Measurements from ENCODE around the gene LRRTM4.

LRRTM4 gene

GRCh38 chr2:76940559-76940958 is 581.6 kb downstream of the LRRTM4 start:
- no peak for TF ChIP-seq CTCF (IDR thresholded peaks at IDR 0.05; ENCODE audit: extremely low read depth, insufficient read depth, missing control alignments)
- in situ Hi-C loops (cut with MboI; ENCODE audit: low pct_unique_long_range_greater_than_20kb, low sequenced_read_pairs, unreplicated experiment), result no loop called here
- no peak for DNase-seq (ENCODE audit: low spot score)

DNA sequence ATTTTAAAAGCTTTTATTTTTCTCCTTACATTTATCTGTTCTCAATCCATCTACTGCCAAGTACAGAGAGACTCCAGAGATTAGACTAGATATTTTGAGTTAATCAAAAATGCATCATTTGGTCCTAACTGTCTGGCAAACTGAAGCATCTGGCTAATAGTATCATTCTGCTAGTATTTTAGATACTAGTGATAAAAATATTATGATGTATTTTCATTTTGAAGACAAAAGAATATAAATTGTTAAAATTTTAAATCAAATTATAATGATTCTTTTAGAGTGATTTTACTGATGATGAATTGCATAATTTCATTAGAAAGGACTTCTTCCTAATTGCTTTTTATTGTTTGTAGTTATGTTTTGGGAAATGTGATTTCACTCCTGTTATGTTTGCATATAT is 584.0 kb downstream of the LRRTM4 start:
- in situ Hi-C loops (cut with MboI; ENCODE audit: low pct_unique_long_range_greater_than_20kb, low sequenced_read_pairs, unreplicated experiment), result no loop called here

GRCh38 chr2:76932550-76932949 is 589.6 kb downstream of the LRRTM4 start:
- no peak for DNase-seq (ENCODE audit: low spot score)
- in situ Hi-C loops (cut with MboI; ENCODE audit: low pct_unique_long_range_greater_than_20kb, low sequenced_read_pairs, unreplicated experiment), result no loop called here
- TF ChIP-seq CTCF (IDR thresholded peaks at IDR 0.05; ENCODE audit: extremely low read depth, insufficient read depth, missing control alignments), result no peak

More for the DNA sequence above, 584.0 kb downstream of the LRRTM4 start:
- DNase-seq (ENCODE audit: low spot score), result no peak
- TF ChIP-seq CTCF (IDR thresholded peaks at IDR 0.05; ENCODE audit: extremely low read depth, insufficient read depth, missing control alignments), result no peak

GRCh38 chr2:76930056-76930744 is 592.0 kb downstream of the LRRTM4 start:
- DNase-seq (ENCODE audit: low spot score), result no peak
- in situ Hi-C loops (cut with MboI; ENCODE audit: low pct_unique_long_range_greater_than_20kb, low sequenced_read_pairs, unreplicated experiment), result no loop called here
- TF ChIP-seq CTCF (IDR thresholded peaks at IDR 0.05; ENCODE audit: extremely low read depth, insufficient read depth, missing control alignments), result no peak

DNA sequence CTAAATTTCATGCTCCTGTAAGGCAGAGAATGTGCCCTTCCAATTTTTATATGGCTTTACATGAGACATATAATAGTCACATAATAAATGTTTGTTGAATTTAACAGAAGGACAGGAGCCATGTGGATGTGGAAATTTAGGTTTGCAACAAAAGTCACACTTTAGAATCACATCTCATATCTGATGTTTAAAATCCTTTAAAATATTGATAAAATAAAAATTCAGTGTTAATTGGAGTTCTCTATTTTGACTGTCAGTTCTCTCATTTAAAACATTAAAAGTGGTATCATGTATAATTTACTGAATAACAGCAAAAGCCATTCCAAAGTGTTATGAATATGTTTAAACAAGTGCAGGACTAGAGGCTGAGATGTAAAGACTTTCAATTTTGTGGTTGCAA is 594.1 kb downstream of the LRRTM4 start:
- in situ Hi-C loops (cut with MboI; ENCODE audit: low pct_unique_long_range_greater_than_20kb, low sequenced_read_pairs, unreplicated experiment), result no loop called here
- DNase-seq (ENCODE audit: low spot score), result no peak
- TF ChIP-seq CTCF (IDR thresholded peaks at IDR 0.05; ENCODE audit: extremely low read depth, insufficient read depth, missing control alignments), result no peak

- no peak for TF ChIP-seq CTCF (IDR thresholded peaks at IDR 0.05; ENCODE audit: extremely low read depth, insufficient read depth, missing control alignments)
- no peak for DNase-seq (ENCODE audit: low spot score)
- in situ Hi-C loops (cut with MboI; ENCODE audit: low pct_unique_long_range_greater_than_20kb, low sequenced_read_pairs, unreplicated experiment), result no loop called here
Observed at GRCh38 chr2:76921006-76921405, 601.2 kb downstream of the LRRTM4 start.
